ENCODE measurements around the gene PNCK. TPM values are rescaled to one million over a fixed set of nuclear protein-coding genes. Genes with fewer than 3 reads are reported as not detected.

The PNCK gene
- total and polyA plus RNA-seq, 10 of the 15 experiments (the other 5 are each of a cell fraction or from before 2014, with no cell fraction given), result 0.21 to 0.67 (median 0.54) TPM; not detected in 7

- WGBS (ENCODE audit: insufficient coverage, insufficient replicate concordance, low lambda C conversion rate, missing lambda C conversion rate), result 38% methylated on average over 9 of the region's 9 CpGs
- ChIA-PET SMC1A (ENCODE audit: uncharacterized antibody, unreplicated experiment) (interaction anchor here (0.9 kb wide), 1 partner anchor 83 kb away, joined by 3 read pairs; no protein-coding TSS in a partner anchor), POLR2A (no interaction called here), RAD21 (ENCODE audit: unreplicated experiment) (interaction anchor here (3.7 kb wide), 1 partner anchor 126 kb away, joined by 26 read pairs; no protein-coding TSS in a partner anchor), CTCF (interaction anchor here (1.0 to 3.8 kb wide), 5 partner anchors 9 to 126 kb away, joined by 3 to 28 read pairs (median 4); no protein-coding TSS in a partner anchor)
- Histone ChIP-seq H3K36me3 (ENCODE audit: control insufficient read depth in 2 of 2, insufficient read depth in 2 of 2, low read length in 1 of 2) (no peaks in the 10 kb centered on the region), H2AFZ (ENCODE audit: control insufficient read depth, low read depth, low read length) (no peak overlapping the region), H3K27ac (ENCODE audit: control insufficient read depth, insufficient read depth) (no peak overlapping the region), H3K9ac (ENCODE audit: control insufficient read depth, insufficient read depth, low read length) (no peak overlapping the region), H3K4me3 (no peak overlapping the region), H3K4me1 (ENCODE audit: control insufficient read depth, insufficient read depth, low read length) (no peaks in the 10 kb centered on the region), H3K9me3 (replicated peaks; ENCODE audit: control insufficient read depth, insufficient read depth, low read length) (no peaks in the 10 kb centered on the region; the same call in 2 of the 3 replicates), H4K20me1 (ENCODE audit: control insufficient read depth, insufficient read depth) (no peaks in the 10 kb centered on the region), H3K79me2 (ENCODE audit: control insufficient read depth, insufficient read depth, low read length) (no peaks in the 10 kb centered on the region), H3K4me2 (ENCODE audit: control insufficient read depth, insufficient read depth) (no peak overlapping the region), H3K27me3 (replicated peaks in 1 of 2; ENCODE audit: control insufficient read depth in 2 of 2, insufficient read depth in 2 of 2, low read length in 1 of 2) (no peaks in the 10 kb centered on the region)
- no TSS peak for BruUV-seq (replicated peaks)
- ATAC-seq (no peak), FAIRE-seq (no peak), DNase-seq (ENCODE audit: low read depth, low spot score) (no peak)
- in situ Hi-C loops (cut with MboI) (no loop called here), intact Hi-C loops (cut with micrococcal nuclease; ENCODE audit: unreplicated experiment) (loop anchor here (5.0 kb wide), 1 partner anchor 54 kb away; no protein-coding TSS in a partner anchor)
- TF ChIP-seq BACH1 (IDR thresholded peaks at IDR 0.05; ENCODE audit: borderline replicate concordance) (no peak), SIX5 (IDR thresholded peaks at IDR 0.05; ENCODE audit: low read depth, low read length, severe bottlenecking) (no peak), CTCF (IDR thresholded peaks at IDR 0.05 in 2 of 3, conservative IDR thresholded peaks at IDR 0.05 in 1 of 3; ENCODE audit: control insufficient read depth in 2 of 3, extremely low read depth in 1 of 3, insufficient read depth in 1 of 3, low read depth in 3 of 3, low read length in 3 of 3) (no peak), ESRRA (IDR thresholded peaks at IDR 0.05; ENCODE audit: low read length) (no peak), PRDM15 (CRISPR knock-in tag; IDR thresholded peaks at IDR 0.05) (no peak), MTA3 (IDR thresholded peaks at IDR 0.05; ENCODE audit: borderline replicate concordance, low read length) (no peak), ZBED1 (IDR thresholded peaks at IDR 0.05; ENCODE audit: borderline replicate concordance) (no peak), IKZF1 (conservative IDR thresholded peaks at IDR 0.05) (no peak), NKRF (conservative IDR thresholded peaks at IDR 0.05) (no peak), HDAC6 (IDR thresholded peaks at IDR 0.05; ENCODE audit: unreplicated experiment) (no peak), PKNOX1 (IDR thresholded peaks at IDR 0.05) (no peak), CBX5 (IDR thresholded peaks at IDR 0.05; ENCODE audit: low read depth) (no peak), ZNF384 (IDR thresholded peaks at IDR 0.05; ENCODE audit: borderline replicate concordance, low read depth, low read length) (no peak)
Observed at GRCh38 chrX:153665726-153666306, 7.8 kb downstream of the PNCK start.
